Measurements from ENCODE around the gene UBTD2.
A peak's percentile ranks its signal among the peaks of the same experiment; 100 is the strongest.

The UBTD2 gene

DNA sequence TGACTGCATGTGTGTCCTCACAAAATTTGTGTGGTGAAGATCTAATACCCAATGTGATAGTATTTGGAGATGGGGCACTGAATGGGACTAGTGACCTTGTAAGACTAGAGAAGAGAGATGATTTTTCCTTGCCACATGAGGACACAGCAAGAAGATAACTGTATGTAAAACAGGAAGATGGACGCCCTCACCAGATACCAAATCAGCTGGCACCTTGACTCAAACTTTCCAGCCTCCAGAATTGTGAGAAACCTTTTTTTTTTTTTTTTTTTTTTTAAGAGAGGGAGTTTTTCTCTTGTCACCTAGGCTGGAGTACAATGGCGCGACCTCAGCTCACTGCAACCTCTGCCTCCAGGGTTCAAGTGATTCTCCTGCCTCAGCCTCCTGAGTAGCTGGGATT, 40.3 kb downstream of the UBTD2 start:
- TF ChIP-seq GATA2 (IDR thresholded peaks at IDR 0.05; ENCODE audit: low read depth, low read length) (no peak), GATA3 (IDR thresholded peaks at IDR 0.05; ENCODE audit: low read depth, low read length) (no peak)

DNA sequence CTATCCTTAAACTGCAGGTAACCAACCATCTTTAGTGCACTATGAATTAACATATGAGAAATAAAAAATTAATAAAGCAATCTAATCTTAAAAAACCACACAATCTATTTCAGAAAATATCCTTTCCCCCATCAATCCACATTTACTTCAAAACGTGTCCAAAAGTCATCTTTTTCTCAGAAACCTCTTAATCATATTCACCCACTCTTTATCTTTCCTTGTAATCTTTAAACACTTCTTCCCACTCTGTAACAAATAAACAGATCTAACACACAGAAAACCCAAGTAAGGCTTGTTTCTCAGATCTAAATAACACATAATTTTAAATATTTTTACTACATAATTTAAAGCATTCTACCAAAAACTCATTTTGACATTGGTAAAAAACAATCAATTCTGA, 45.2 kb downstream of the UBTD2 start:
- no peak for TF ChIP-seq GATA3 (IDR thresholded peaks at IDR 0.05; ENCODE audit: low read depth, low read length)
- no peak for TF ChIP-seq GATA2 (IDR thresholded peaks at IDR 0.05; ENCODE audit: low read depth, low read length)

DNA sequence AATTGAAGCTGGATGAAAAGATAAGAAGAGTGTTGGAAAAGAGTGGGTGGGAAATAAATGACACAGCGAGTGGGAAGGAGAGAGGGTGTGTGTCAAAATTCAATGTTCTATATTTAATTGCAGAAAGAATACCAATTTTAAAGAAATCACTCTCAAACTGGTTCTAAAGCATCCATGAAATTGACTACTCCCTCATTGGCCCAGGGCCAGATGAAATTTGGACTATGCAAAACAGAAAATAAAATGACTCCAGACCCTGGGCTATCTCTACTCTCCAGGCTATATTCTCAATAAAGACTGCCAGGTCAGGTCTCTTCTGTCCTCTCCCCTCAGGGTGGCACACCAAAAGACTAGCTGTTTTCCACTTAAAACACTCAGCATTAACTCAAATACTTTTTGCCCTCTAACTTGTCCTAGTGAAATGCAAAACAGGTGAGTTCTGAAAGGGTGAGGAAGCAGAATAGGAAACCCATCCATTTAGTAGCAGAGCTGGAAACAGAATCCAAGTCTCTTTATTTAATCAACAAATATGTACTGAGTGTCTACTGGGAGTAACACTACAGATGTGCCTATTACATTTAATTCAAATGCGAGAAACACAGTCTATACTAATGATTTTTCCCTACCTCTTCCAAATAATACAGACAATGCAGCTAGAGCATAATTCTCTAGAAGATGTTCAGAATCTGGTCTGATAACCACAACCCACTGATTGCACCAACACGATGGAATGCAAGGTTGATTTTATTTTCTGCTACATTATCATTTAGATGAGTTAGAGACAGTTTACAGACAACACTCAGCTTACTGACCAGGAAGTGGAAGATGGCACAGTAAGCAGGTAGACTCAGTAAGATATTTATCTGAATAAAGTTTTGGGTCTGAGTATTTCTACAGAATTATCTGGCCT, 47.5 kb downstream of the UBTD2 start:
- TF ChIP-seq GATA3 (IDR thresholded peaks at IDR 0.05; ENCODE audit: low read depth, low read length), result peak; percentile 22; the same call in 1 of the 2 replicates
- TF ChIP-seq GATA2 (IDR thresholded peaks at IDR 0.05; ENCODE audit: low read depth, low read length), result no peak

DNA sequence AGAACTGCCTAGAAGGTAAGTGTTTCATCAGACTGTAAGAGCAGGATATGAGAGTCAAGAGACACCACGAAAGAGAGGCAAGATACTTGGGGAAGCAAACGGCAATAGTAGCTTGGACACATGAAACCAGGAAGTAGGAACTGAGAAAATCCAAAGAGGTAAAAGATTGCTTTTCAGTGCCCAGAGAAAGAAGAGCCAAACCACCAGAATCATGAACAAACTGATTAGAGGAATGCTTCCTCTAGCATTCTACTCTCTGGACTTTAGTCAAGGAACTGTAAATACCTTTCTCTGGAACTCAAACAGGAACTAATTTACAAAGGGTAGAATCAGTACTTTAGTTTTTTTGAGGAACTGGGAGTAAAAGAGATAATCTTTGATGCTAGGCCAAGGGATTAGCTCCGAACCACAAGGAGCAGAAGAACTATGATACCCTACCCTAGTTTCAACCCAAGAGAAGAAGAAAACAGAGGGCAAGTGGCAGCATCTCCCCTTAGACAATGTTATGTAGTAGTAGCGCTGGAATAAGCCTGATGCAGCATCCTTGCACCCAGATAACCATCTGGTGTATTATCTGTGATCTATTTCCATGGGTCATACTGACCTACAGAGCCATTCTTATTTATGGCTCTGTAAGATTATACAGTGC, 48.3 kb downstream of the UBTD2 start:
- peak; percentile 69; the same call in 1 of the 2 replicates for TF ChIP-seq GATA2 (IDR thresholded peaks at IDR 0.05; ENCODE audit: low read depth, low read length)
- peak; percentile 72; the same call in 1 of the 2 replicates for TF ChIP-seq GATA3 (IDR thresholded peaks at IDR 0.05; ENCODE audit: low read depth, low read length)

DNA sequence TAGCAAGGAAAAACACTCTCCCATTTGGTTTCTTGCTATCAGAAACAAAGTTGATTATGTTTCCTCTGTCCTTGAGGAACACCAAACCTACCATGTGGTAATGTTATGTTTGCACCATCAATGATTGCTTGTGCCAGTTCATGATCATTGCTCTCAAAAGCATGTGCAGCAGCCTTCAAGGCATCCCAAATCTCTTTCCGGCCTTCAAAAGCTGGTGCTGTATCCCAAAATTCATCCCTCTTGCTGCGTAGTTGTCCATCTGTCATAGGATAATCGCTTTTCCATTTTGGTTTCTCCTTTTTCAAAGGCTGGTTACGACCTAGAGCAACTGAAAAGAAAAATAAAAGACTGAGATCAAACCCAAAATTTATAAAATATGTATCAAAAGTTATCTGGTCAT, 49.5 kb downstream of the UBTD2 start:
- TF ChIP-seq GATA3 (IDR thresholded peaks at IDR 0.05; ENCODE audit: low read depth, low read length) (no peak), GATA2 (IDR thresholded peaks at IDR 0.05; ENCODE audit: low read depth, low read length) (no peak)

DNA sequence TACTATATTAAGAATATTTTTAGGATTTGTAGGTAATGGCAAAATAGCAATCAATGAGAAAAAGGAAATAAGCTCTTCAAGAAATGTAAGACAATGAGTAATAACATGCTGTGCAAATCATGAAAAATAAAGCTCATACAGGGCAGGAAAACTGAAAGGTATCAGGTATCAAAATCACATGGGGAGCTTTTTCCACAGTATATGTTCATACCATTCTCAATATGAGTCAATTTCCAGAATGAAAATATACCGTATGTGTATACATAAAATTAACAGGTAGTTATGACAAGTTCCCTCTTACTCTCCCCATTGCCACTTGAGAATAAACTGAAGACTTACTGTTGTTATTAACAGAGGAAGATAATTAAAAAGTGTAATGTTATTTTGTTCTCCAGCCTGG, 53.7 kb downstream of the UBTD2 start:
- no peak for TF ChIP-seq GATA3 (IDR thresholded peaks at IDR 0.05; ENCODE audit: low read depth, low read length)
- no peak for TF ChIP-seq GATA2 (IDR thresholded peaks at IDR 0.05; ENCODE audit: low read depth, low read length)

DNA sequence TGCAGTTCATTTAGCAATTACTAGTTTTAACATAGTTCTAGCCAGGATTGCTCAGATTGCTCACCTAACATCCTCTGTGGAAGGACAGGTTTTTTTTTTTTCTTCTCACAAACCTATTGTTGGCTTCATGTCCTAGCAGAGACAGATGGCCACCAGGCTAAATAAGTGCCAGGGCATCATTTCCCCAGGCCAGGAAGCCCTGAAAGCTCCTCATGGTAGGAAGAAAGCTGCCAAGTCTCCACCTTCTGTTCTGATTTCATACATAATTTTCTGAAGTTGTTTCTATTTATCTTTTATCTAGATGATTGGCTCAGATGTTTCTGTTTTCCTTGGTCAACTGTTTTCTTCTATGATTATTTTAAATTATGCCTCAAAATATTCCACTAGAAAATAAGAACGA, 58.6 kb downstream of the UBTD2 start:
- TF ChIP-seq GATA3 (IDR thresholded peaks at IDR 0.05; ENCODE audit: low read depth, low read length), result no peak
- no peak for TF ChIP-seq GATA2 (IDR thresholded peaks at IDR 0.05; ENCODE audit: low read depth, low read length)

DNA sequence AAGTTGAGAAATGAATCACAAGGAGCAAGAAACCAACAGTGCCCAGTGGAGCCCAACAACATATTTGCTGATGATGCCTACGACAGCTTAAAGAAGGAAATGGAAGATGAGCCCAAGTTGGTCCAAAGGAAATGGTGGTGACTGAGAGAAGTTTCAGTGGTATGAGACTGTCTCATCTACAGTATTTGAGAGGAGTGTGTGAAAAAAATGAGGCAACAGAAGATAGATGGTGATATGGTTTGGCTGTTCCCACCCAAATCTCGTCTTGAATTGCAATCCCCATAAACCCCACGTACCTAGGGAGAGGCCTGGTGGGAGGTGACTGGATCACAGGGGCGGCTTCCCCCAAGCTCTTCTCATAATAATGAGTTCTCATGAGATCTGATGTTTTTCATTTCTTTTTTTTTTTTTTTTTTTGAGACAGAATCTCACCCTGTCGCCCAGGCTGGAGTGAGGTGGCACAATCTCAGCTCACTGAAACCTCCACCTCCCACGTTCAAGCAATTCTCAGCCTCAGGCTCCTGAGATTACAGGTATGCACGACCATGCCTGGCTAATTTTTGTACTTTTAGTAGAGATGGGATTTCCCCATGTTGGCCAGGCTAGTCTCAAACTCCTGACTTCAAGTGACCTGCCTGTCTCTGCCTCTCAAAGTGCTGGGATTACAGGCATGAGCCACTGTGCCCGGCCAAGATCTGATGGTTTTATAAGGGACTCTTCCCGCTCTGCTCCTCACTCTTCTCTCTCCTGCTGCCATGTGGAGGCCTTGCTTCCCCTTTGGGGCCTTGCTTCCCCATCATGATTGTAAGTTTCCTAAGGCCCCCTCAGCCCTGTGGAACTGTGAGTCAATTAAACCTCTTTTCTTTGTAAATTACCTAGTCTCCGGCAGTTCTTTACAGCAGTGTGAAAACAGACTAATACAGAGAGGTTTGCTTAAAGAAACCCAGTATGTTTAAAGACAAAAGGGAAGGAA, 59.4 kb downstream of the UBTD2 start:
- TF ChIP-seq GATA2 (IDR thresholded peaks at IDR 0.05; ENCODE audit: low read depth, low read length) (no peak), GATA3 (IDR thresholded peaks at IDR 0.05; ENCODE audit: low read depth, low read length) (no peak)

DNA sequence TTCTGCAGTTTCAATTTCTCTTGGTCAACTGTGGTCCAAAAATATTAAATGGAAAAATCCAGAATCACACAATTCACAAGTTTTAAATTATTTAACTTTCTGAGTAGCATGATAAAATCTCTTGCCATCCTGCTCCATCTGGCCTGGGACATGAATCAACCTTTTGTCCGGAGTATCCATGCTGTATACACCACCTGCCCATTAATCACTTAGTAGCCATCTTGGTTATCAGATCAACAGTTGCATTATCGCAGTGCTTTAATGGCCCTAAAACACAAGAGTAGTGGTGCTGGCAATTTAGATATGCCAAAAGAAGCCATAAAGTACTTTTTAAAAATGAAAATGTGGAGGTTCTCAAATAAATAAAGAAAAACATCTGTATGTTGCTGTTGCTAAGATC, 64.3 kb downstream of the UBTD2 start:
- TF ChIP-seq GATA3 (IDR thresholded peaks at IDR 0.05; ENCODE audit: low read depth, low read length) (peak; percentile 99), GATA2 (IDR thresholded peaks at IDR 0.05; ENCODE audit: low read depth, low read length) (peak; percentile 96)

DNA sequence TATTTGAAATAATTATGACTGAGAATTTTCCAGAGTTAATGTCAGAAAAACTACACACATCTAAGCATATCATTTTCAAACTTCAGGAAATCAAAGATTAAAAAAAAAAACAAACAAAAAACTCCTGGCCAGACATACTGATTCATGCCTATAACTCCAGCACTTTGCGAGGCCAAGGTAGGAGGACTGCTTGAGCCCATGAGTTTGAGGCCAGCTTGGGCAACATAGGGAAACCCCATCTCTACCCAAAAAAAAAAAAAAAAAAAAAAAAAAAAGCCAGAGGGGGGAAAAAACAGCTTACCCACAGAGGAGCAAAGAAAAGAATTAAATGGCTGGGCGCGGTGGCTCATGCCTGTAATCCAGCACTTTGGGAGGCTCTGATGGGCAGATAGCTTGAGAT, 67.2 kb downstream of the UBTD2 start:
- TF ChIP-seq GATA2 (IDR thresholded peaks at IDR 0.05; ENCODE audit: low read depth, low read length) (no peak), GATA3 (IDR thresholded peaks at IDR 0.05; ENCODE audit: low read depth, low read length) (no peak)

DNA sequence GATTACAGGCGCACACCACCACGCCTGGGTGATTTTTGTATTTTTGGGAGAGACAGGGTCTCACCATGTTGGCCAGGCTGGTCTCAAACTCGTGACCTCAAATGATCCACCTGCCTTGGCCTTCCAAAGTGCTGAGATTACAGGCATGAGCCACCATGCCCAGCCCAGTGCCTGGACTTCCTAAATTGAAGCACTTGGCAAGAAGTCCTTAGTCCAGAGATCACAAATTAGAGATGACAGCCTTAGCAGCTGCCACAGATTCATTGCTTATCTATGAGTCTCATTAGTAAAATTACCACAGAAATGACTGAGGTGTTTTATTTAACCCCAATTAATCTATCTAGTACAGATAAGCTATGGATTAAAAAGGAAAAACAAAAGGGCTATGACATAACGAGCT, 70.4 kb downstream of the UBTD2 start:
- TF ChIP-seq GATA2 (IDR thresholded peaks at IDR 0.05; ENCODE audit: low read depth, low read length), result no peak

DNA sequence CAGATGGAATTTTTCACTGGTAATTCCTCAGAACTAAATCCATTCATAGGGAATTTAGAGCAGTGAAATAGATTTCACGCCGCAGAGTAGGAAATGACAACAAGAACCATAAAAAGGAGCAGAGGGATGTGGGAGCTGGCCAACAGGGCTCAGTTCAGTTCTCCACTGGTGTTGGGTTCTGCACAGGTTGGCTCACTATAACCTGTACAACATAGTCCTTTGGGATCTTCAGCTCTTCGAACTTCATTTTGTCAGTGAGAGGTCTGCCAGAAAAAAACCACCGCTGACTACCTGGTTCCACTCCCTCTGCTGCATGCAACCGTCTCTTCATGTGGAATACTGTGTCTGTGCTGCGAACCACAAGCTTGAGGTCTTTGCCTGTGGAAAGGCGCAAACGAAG, 71.9 kb downstream of the UBTD2 start:
- TF ChIP-seq GATA3 (IDR thresholded peaks at IDR 0.05; ENCODE audit: low read depth, low read length) (no peak), GATA2 (IDR thresholded peaks at IDR 0.05; ENCODE audit: low read depth, low read length) (no peak)

DNA sequence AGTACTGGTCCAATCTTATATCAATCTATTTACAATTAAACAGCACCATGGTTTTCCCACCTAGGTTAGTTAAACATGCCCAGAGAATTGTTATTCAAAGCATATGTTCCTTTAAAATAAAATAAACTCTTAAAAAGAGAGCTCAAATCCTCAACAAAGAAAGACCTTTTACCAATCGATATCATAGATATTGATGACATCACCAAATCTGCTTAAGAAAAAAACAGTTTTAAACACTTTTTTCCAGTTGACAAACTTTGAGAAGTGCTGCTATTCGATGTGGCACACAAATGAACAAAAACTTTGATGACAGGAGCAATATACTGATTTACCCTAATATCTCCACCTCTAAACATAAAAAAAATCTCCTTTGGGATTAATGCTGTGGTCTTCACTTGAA, 73.8 kb downstream of the UBTD2 start:
- TF ChIP-seq GATA3 (IDR thresholded peaks at IDR 0.05; ENCODE audit: low read depth, low read length), result no peak
- no peak for TF ChIP-seq GATA2 (IDR thresholded peaks at IDR 0.05; ENCODE audit: low read depth, low read length)

DNA sequence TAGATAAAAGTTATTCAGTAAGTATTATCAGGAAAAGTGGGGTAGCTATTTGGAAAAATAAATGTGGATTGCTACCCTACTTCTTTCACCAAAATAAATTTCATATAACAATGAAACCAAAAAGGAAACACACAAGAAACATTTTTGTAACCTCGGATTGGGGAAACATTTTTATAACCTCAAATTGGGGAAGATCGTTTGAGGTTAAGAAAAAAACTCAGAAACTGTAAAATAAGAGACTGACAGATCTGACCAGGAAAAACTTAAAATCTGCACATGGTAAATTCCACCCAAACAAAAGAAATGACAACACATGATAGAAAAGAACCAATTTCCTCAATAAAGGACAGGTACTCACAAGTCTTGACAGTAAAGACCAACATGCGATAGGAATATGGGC, 76.1 kb downstream of the UBTD2 start:
- TF ChIP-seq GATA3 (IDR thresholded peaks at IDR 0.05; ENCODE audit: low read depth, low read length) (no peak), GATA2 (IDR thresholded peaks at IDR 0.05; ENCODE audit: low read depth, low read length) (no peak)
